D721Med (cell line): ENCODE measurements around the gene USP22.
"Not testable (repeated sequence)": the region's sequence is repeated elsewhere in the genome, so short reads cannot be mapped to it uniquely, and the experiment has no call there.

Source experiments
- DNase-seq: peaks from one replicate; pipeline ENCODE4 v3.0.0; 2011; ENCODE audit warnings: low spot score; ENCODE audit not compliant: insufficient read length
- FAIRE-seq: peaks from 2 replicates; lab custom pipeline; 2011; peaks lifted over from hg19 to GRCh38; lab: Jason Lieb, UNC
- TF ChIP-seq, protein P1 (sequence below): IDR thresholded peaks from 2 replicates; pipeline ENCODE4 v1.5.1; 2012; ENCODE audit warnings: mild to moderate bottlenecking, control low read depth; ENCODE audit not compliant: insufficient read depth; ENCODE audit errors: missing control alignments

The USP22 gene

DNA sequence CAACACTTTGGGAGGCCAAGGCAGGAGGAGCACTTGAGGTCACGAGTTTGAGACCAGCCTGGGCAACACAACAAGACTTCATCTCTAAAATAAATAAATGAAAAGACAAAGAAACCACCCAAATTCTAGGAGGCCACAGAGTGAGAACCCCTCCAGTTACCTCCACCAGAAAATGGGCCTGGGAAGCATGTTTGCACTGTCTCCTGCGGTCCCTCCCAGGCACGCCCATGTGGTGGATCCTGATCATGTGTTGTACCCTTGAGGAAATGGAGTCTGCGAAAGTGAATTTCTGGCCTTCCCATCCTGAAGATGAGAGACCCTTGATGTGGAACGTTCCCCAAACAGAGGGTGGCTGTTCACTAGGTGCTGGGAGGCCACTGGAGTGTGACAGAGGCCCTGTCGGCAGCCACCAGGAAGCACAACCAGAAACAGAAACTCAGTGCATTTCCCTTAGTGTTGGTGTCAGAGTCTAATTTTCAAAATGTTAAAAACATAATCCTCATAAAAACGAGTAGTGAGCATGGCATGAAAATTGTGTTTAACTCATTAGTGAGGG, 19.2 kb upstream of the USP22 start:
- TF ChIP-seq, protein P1, sequence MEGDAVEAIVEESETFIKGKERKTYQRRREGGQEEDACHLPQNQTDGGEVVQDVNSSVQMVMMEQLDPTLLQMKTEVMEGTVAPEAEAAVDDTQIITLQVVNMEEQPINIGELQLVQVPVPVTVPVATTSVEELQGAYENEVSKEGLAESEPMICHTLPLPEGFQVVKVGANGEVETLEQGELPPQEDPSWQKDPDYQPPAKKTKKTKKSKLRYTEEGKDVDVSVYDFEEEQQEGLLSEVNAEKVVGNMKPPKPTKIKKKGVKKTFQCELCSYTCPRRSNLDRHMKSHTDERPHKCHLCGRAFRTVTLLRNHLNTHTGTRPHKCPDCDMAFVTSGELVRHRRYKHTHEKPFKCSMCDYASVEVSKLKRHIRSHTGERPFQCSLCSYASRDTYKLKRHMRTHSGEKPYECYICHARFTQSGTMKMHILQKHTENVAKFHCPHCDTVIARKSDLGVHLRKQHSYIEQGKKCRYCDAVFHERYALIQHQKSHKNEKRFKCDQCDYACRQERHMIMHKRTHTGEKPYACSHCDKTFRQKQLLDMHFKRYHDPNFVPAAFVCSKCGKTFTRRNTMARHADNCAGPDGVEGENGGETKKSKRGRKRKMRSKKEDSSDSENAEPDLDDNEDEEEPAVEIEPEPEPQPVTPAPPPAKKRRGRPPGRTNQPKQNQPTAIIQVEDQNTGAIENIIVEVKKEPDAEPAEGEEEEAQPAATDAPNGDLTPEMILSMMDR = no peak
- DNase-seq (no peak), FAIRE-seq (no peak)

DNA sequence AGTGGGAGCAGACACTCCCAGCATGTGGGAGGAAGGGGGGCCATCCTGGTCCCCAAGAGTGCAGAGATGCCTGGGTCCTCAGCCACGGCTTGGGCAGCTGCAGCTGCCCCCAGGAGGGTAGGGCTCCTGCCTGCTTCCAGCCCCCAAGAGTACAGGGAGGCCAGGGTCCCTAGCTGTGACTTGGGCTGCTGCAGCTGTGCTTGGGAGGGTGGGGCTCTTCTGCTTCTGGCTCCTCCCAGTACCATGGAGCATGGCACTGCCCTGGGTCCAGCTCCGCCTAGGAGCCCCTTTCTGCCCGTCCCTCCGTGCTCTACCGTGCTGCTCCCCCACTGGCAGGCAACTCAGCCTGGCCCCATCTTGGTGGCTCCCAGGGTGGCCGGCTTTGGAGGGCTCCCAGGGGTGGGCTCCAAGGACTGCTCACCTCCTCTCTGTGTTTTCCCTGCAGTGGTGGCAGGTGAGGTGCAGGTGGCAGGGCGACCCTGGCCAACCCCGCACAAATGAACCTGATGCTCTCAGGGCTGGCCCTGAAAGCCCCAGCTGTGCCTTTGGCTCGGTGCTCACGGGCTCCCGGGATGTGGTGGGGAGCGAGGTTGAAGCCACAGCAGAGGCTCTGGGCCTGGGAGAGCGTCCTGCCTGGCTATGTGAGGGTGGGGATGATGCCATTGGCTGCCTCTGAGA, 18.5 kb upstream of the USP22 start:
- TF ChIP-seq, protein P1 = no peak
- DNase-seq = no peak
- FAIRE-seq = no peak

DNA sequence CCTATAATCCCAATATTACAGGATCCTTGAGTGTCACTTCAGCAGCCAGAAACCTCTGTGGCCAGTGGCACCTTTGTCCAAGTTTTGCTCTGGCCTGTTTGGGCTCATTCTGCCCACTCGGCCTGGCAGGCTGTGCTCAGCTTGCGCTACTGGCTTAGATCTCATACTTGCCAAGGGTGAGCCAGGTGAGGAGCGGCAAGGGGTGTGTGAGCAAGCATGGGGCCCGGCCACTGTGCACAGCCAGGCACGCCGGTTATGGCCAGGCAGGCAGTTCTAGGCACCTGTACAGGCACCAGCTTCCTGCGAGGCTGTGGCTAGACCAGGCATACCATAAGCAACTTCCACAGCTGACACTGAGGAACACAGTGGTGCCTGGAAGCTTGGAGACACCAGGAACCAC, 16.9 kb upstream of the USP22 start:
- FAIRE-seq = no peak
- TF ChIP-seq, protein P1 = no peak
- no peak for DNase-seq

DNA sequence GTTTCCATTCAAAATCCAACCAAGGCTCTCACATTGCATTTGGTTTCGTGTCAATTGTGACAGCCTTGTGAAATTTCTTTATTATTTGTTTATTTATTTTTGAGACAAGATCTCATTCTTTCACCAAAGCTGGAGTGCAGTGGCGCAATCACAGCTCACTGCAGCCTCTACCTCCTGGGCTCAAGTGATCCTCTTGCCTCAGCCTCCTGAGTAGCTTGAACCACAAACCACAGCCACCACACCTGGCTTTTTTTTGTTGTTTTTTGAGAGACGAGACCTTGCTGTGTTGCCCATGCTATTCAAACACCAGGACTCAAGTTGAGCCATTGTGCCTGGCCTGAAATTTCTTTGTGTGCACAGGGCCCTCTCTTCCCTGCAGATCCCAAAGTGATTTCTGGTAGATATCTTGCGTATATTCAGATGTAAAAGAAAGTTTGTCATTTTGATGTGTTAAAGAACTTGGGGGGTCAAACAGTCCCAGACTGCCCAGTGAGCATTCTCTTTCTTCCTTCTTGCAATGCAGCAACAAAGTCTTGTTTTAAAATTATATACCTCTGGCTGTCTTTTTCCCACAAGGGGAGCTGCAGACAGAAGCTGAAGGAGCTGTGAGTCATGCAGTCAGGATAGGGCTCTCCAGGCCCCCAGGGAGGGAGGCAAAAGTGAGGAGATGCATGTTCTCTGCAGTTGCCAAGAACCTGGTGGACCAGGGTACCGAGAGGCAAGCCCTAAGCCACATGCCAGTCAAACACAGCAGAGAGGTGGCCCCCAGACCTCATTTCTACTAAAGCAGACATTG, 15.5 kb upstream of the USP22 start:
- FAIRE-seq (no peak), DNase-seq (no peak)
- TF ChIP-seq, protein P1 = no peak

DNA sequence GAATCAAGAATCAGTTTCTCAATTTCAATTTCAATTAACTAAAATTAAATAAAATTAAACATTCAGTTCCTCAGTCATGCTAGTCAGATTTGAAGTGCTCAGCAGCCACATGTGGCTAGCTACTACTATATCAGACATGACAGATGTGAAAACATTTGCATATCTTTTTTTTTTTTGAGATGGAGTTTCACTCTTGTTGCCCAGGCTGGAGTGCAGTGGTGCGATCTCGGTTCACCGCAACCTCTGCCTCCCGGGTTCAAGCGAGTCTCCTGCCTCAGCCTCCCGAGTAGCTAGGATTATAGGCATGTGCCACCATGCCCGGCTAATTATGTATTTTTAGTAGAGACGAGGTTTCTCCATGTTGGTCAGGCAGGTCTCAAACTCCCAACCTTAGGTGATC, 10.2 kb upstream of the USP22 start:
- not testable (repeated sequence) for FAIRE-seq, DNase-seq

DNA sequence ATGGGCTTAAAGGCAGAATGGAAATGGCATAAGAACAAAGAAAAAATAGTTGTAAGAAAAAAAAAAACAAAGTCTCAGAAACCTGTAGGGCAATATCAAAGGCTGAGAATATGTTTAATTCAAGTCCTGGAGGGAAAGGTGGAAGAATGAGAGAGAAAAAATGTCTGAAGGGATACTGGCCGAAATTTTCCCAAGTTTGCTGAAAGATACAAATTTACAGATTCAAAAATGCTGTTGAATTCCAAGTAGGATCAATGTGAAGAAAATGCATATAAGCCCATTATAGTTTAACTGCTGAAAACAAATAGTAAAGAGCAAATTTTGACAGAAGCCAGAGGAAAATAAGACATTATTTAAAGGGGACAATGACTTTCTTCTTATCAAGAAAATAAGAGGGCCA, 6.6 kb upstream of the USP22 start:
- TF ChIP-seq, protein P1 = no peak
- DNase-seq = no peak
- no peak for FAIRE-seq

DNA sequence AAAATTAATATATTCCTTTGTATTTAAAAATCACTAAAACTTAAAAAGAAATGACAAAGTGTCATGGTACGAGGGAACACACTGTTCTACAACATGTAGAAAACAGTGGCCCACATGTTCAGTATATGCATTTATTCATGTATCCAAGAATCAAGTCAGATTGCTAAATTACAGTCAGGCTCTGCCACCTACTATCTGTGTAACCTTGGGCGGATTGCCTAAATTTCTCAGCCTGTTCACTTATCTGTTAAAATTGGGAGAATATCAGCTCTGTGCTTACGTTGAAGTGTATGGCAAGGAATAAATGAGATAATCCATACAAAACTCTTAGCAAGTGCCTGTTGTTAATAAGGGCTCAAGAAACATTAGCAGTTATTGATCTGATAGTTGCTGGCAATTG, 3.4 kb upstream of the USP22 start:
- FAIRE-seq (no peak), DNase-seq (no peak)

More for the DNA sequence above, 3.4 kb upstream of the USP22 start:
- TF ChIP-seq, protein P1 = no peak
